DOHH2 (cell line): ENCODE results near the gene C1QTNF8.

Experiments used
- H3F3A ChIP-seq: fragments of 200-600 bp; sonication (generic), shearing (Covaris generic); 2 replicates; pipeline ENCODE4 v1.6.0; 2016; ENCODE audit warnings: antibody characterized with exemption, mild to moderate bottlenecking; ENCODE audit not compliant: control insufficient read depth, insufficient read depth
- H3K27ac ChIP-seq: fragments of 200-600 bp; sonication (generic); 2 replicates; pipeline ENCODE4 v1.5.1; 2014; ENCODE audit warnings: low read depth, mild to moderate bottlenecking, low read length, moderate library complexity
- H3K27me3 ChIP-seq: fragments of 200-600 bp; sonication (generic); 2 replicates; pipeline ENCODE4 v1.6.1; 2014; ENCODE audit warnings: mild to moderate bottlenecking, low read length, mixed read lengths; ENCODE audit not compliant: control insufficient read depth
- H3K36me3 ChIP-seq: fragments of 200-600 bp; sonication (generic); 2 replicates; pipeline ENCODE4 v1.6.1; 2014; ENCODE audit warnings: mild to moderate bottlenecking, low read length, moderate library complexity, mixed read lengths; ENCODE audit not compliant: control insufficient read depth
- H3K4me1 ChIP-seq: fragments of 200-600 bp; sonication (generic); 2 replicates; pipeline ENCODE4 v1.6.1; 2014; ENCODE audit warnings: mild to moderate bottlenecking, low read length, mixed read lengths; ENCODE audit not compliant: control insufficient read depth
- H3K4me2 ChIP-seq: fragments of 200-600 bp; sonication (generic); 2 replicates; pipeline ENCODE4 v1.6.0; 2014; ENCODE audit warnings: mild to moderate bottlenecking, low read length, moderate library complexity
- H3K4me3 ChIP-seq: fragments of 200-600 bp; sonication (generic); 2 replicates; pipeline ENCODE4 v1.5.1; 2014; ENCODE audit warnings: mild to moderate bottlenecking, low read length, mixed read lengths
- H3K79me2 ChIP-seq: fragments of 200-600 bp; sonication (generic); 2 replicates; pipeline ENCODE4 v1.6.1; 2014; ENCODE audit warnings: mild to moderate bottlenecking, low read length, mixed read lengths; ENCODE audit not compliant: control insufficient read depth
- H3K9me2 ChIP-seq: fragments of 200-600 bp; sonication (generic); replicated peaks from 2 replicates; pipeline ENCODE4 v1.6.1; 2014; ENCODE audit warnings: mild to moderate bottlenecking, low read length, mixed read lengths; ENCODE audit not compliant: control insufficient read depth
- H3K9me3 ChIP-seq: fragments of 200-600 bp; sonication (generic); 2 replicates; pipeline ENCODE4 v1.6.1; 2014; ENCODE audit warnings: antibody characterized with exemption, low read length, mixed read lengths; ENCODE audit not compliant: control insufficient read depth, insufficient read depth
- H4K20me1 ChIP-seq: fragments of 200-600 bp; sonication (generic); 2 replicates; pipeline ENCODE4 v1.6.0; 2014; ENCODE audit warnings: low read depth, mild to moderate bottlenecking, antibody characterized with exemption, low read length, moderate library complexity; ENCODE audit not compliant: control insufficient read depth, insufficient read depth
- EZH2phosphoT487 ChIP-seq: fragments of 200-600 bp; sonication (generic); IDR thresholded peaks from 2 replicates; pipeline ENCODE4 v1.6.1; 2017; ENCODE audit warnings: borderline replicate concordance, mild to moderate bottlenecking, antibody characterized with exemption, low read length, moderate library complexity, mixed read lengths
- TF ChIP-seq, protein P1 (sequence below): fragments of 200-600 bp; sonication (generic); IDR thresholded peaks from one replicate; pipeline ENCODE4 v1.5.1; 2014; ENCODE audit warnings: antibody characterized with exemption, mild to moderate bottlenecking, low read depth, low read length; ENCODE audit not compliant: poor library complexity, severe bottlenecking

Gene C1QTNF8

DNA sequence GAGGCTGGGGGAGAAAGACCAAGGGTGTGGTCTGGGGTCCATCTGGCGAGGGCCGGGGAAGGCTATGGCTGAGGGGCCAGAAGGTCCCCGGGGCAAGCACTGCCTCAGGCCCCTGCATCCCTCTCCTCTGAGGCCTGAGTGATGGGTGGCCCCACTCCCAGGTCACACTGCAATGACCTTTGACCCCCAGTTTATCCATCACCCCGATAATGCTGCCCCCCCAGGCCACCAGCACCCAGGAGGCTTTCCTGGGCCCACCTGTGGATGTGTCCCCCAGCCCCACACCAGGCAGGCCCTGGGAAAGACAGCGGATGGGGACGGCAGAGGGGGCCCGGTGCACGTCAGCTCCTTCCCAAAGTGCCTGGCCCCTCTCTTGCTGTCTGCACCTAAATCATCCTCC lies 34.3 kb upstream of the C1QTNF8 start:
- Histone ChIP-seq H3K9me2 (no peaks in the 10 kb centered on the region), H3F3A (no peaks in the 10 kb centered on the region), H3K4me2 (no peak overlapping the region), H3K27ac (no peak overlapping the region), H3K4me3 (no peak overlapping the region), H3K27me3 (no peaks in the 10 kb centered on the region), H3K36me3 (no peaks in the 10 kb centered on the region), H3K4me1 (no peaks in the 10 kb centered on the region), H3K79me2 (no peaks in the 10 kb centered on the region), H3K9me3 (no peaks in the 10 kb centered on the region), H4K20me1 (no peaks in the 10 kb centered on the region)
- TF ChIP-seq, protein P1, sequence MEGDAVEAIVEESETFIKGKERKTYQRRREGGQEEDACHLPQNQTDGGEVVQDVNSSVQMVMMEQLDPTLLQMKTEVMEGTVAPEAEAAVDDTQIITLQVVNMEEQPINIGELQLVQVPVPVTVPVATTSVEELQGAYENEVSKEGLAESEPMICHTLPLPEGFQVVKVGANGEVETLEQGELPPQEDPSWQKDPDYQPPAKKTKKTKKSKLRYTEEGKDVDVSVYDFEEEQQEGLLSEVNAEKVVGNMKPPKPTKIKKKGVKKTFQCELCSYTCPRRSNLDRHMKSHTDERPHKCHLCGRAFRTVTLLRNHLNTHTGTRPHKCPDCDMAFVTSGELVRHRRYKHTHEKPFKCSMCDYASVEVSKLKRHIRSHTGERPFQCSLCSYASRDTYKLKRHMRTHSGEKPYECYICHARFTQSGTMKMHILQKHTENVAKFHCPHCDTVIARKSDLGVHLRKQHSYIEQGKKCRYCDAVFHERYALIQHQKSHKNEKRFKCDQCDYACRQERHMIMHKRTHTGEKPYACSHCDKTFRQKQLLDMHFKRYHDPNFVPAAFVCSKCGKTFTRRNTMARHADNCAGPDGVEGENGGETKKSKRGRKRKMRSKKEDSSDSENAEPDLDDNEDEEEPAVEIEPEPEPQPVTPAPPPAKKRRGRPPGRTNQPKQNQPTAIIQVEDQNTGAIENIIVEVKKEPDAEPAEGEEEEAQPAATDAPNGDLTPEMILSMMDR, result no peak
- no peak for TF ChIP-seq EZH2phosphoT487

DNA sequence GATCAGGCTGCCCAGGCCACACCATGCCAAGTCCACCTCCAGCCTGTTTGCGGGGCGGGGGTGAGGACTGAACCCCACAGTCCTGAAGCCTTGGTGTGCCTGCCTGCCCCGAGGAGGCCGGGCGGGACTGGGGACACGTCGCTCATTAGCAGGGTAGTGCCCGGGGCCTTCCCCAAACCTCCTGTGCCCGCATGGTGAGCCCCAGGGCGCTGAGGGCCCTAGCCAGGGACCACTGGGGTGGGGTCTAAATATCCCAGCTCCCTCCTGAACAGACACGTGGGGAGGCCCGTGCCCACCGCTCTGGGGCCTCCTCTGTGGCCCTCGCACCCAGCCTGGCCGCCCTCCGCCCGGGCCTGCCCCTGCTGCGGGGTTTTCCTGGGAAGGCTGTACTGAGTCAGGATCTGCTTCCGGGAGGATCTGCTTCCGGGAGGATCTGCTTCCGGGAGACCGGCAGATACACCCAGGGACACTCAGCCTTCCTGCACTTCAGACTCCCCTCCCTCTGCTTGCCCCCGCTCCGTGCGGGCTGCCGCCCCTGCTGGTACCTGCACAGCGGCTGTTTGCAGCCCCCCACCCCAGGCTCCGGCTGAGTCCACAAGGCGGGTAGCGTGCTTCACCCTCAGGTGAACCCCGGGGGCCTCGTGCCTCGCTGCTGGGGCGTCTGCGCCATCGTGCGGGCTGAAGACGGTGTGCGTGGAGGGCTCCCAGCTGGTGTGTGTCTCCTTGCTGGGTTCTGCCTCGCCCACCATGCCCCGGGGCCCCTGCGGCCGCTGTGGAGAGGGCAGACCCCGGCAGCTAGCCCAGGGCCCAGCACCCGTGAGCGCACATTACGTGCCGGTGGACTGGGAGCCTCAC lies 33.3 kb upstream of the C1QTNF8 start:
- TF ChIP-seq EZH2phosphoT487, result no peak
- TF ChIP-seq, protein P1, result no peak
- no peak overlapping the region for H3K4me3 ChIP-seq
- no peaks in the 10 kb centered on the region for H3K27me3 ChIP-seq
- no peaks in the 10 kb centered on the region for H3K4me1 ChIP-seq
- H3K9me2 ChIP-seq, result no peaks in the 10 kb centered on the region
- no peaks in the 10 kb centered on the region for H3K79me2 ChIP-seq
- H3K27ac ChIP-seq, result no peak overlapping the region
- H3K4me2 ChIP-seq, result no peak overlapping the region
- no peaks in the 10 kb centered on the region for H3K36me3 ChIP-seq
- no peaks in the 10 kb centered on the region for H3K9me3 ChIP-seq
- H4K20me1 ChIP-seq, result no peaks in the 10 kb centered on the region
- no peaks in the 10 kb centered on the region for H3F3A ChIP-seq

DNA sequence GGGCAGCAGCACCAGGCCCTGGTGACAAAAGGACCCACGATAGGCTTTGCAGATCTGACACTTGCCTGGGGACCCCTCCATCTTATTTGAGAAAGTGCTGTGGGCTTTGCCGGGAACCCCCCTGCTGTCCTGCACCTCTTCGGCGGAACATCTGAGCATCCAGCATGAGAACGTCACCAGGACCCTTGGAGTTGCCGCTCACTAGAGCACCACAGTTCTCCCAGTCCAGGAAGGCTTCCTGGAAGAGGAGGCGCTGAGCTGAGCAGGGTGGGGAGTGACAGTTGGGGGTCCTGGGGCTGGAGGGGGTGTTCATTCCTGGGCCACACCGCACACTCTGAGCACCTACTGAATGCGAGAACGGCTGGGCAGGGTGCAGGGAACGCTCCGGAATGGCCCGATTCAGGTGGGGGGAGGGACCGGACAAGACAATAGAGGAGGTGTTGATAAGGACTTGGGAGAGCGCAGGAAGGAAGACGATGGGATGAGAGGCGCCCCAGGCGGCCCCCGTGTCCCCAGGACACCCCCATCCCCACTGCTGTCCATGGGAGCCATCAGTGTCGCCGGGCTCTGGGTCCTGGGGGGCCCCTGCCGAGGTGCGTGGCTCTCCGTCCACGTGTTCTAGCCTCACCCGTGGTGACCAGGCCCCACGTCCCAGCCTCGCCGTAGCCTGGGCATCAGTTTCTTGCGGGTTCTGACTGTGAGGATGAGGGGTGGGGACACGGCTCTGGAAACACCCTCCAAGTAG lies 32.1 kb upstream of the C1QTNF8 start:
- Histone ChIP-seq H3K36me3 (no peaks in the 10 kb centered on the region), H3F3A (no peaks in the 10 kb centered on the region), H3K4me1 (no peaks in the 10 kb centered on the region), H4K20me1 (no peaks in the 10 kb centered on the region), H3K9me2 (no peaks in the 10 kb centered on the region), H3K79me2 (no peaks in the 10 kb centered on the region), H3K4me3 (no peak overlapping the region), H3K27me3 (no peaks in the 10 kb centered on the region), H3K4me2 (no peak overlapping the region), H3K9me3 (no peaks in the 10 kb centered on the region), H3K27ac (no peak overlapping the region)
- TF ChIP-seq EZH2phosphoT487, result no peak
- TF ChIP-seq, protein P1, result no peak
